Mesothelial cell of epicardium (in vitro differentiated cells): ENCODE data around the gene GNL1. TPM values are rescaled to one million over a fixed set of nuclear protein-coding genes. Genes with fewer than 3 reads are reported as not detected.
A peak's percentile ranks its signal among the peaks of the same experiment; 100 is the strongest.

ENCODE experiments used
- DNase-seq, 2 experiments: peaks; one replicate each; pipeline ENCODE4 v3.0.0; 2021; ENCODE audit warnings: low spot score in 2 of 2; ENCODE audit not compliant: unreplicated experiment in 2 of 2
- H3K27ac Mint-ChIP-seq: 2 replicates; pipeline ENCODE4 v1.8.0; 2021; ENCODE audit warnings: mixed read lengths
- H3K27me3 Mint-ChIP-seq: 2 replicates; pipeline ENCODE4 v1.8.0; 2021; ENCODE audit warnings: low read depth, mixed read lengths
- H3K36me3 Mint-ChIP-seq: 2 replicates; pipeline ENCODE4 v1.8.0; 2021; ENCODE audit warnings: mixed read lengths
- H3K4me1 Mint-ChIP-seq: 2 replicates; pipeline ENCODE4 v1.8.0; 2021; ENCODE audit warnings: mixed read lengths
- H3K4me3 Mint-ChIP-seq: 2 replicates; pipeline ENCODE4 v1.8.0; 2021; ENCODE audit warnings: mild to moderate bottlenecking, moderate library complexity, mixed read lengths
- H3K9me3 Mint-ChIP-seq: 2 replicates; pipeline ENCODE4 v1.8.0; 2021; ENCODE audit warnings: mixed read lengths
- total RNA-seq: library from RNA; stranded (reverse); gene quantifications from 3 replicates; pipeline ENCODE4 v1.2.1, GENCODE V29; 2021
- TF ChIP-seq, protein P1 (sequence below): fragments of 200-600 bp; sonication (generic); IDR thresholded peaks from one replicate; pipeline ENCODE4 v1.5.0; 2021; ENCODE audit warnings: antibody characterized with exemption; ENCODE audit not compliant: unreplicated experiment

GNL1 gene, protein sequence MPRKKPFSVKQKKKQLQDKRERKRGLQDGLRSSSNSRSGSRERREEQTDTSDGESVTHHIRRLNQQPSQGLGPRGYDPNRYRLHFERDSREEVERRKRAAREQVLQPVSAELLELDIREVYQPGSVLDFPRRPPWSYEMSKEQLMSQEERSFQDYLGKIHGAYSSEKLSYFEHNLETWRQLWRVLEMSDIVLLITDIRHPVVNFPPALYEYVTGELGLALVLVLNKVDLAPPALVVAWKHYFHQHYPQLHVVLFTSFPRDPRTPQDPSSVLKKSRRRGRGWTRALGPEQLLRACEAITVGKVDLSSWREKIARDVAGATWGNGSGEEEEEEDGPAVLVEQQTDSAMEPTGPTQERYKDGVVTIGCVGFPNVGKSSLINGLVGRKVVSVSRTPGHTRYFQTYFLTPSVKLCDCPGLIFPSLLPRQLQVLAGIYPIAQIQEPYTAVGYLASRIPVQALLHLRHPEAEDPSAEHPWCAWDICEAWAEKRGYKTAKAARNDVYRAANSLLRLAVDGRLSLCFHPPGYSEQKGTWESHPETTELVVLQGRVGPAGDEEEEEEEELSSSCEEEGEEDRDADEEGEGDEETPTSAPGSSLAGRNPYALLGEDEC
- total RNA-seq = 88.2 to 93.1 TPM (median 91.9 TPM) in 3 replicates

DNA sequence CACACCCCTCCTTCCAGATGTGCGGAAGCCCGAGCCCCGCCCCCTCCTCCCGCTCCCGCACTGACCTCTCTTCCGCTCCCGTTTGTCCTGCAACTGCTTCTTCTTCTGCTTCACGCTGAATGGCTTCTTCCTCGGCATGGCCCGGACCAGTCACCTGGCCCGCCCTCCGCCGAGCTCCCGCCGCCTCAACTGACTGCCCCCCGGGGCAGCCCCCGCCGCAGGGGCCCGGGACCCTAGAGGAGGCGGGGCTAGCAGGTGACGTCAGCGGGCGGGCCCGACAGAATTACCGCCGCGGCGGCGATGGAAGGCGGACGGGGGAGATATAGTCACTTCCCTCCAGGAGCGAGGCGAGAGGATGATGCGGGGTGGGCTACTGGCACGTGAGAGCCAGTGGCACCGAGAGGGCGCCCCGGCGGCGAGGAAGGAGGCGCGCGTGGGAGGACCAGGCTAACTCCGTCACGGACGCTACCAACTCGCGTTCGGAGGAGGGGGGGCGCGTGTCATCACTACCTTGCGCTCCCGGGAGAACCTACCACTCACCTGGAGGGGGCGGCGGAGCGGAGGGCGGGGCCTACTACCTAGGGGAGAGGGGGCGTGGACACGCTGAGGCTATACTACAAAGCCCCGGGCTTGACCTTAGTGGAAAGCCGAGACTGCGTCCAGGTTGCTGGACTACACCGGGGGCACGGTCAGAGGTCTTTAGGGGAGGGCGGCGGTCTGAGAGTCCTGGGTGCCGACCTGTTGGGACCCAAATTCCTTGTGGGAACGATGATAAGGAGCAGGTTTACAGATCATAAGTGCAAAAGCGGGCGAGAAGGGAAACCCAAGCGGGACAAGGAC, at the start of gene GNL1:
TSS of gene GNL1 (minus strand) at position 424 of the 840 bp plus-strand sequence. CDS start at position 138, 286 bp downstream.
- no peaks in the 10 kb centered on the region for H3K27me3 Mint-ChIP-seq
- H3K36me3 Mint-ChIP-seq = peaks cover 26% of the 10 kb centered on the region
- TF ChIP-seq, protein P1, sequence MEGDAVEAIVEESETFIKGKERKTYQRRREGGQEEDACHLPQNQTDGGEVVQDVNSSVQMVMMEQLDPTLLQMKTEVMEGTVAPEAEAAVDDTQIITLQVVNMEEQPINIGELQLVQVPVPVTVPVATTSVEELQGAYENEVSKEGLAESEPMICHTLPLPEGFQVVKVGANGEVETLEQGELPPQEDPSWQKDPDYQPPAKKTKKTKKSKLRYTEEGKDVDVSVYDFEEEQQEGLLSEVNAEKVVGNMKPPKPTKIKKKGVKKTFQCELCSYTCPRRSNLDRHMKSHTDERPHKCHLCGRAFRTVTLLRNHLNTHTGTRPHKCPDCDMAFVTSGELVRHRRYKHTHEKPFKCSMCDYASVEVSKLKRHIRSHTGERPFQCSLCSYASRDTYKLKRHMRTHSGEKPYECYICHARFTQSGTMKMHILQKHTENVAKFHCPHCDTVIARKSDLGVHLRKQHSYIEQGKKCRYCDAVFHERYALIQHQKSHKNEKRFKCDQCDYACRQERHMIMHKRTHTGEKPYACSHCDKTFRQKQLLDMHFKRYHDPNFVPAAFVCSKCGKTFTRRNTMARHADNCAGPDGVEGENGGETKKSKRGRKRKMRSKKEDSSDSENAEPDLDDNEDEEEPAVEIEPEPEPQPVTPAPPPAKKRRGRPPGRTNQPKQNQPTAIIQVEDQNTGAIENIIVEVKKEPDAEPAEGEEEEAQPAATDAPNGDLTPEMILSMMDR = no peak
- no peaks in the 10 kb centered on the region for H3K9me3 Mint-ChIP-seq
- peak; percentile 92 to 96 for DNase-seq
- H3K4me1 Mint-ChIP-seq = peaks cover 29% of the 10 kb centered on the region
- peak within 1 kb of the TSS; percentile 99 for H3K27ac Mint-ChIP-seq
- H3K4me3 Mint-ChIP-seq = peak within 1 kb of the TSS; percentile 94

DNA sequence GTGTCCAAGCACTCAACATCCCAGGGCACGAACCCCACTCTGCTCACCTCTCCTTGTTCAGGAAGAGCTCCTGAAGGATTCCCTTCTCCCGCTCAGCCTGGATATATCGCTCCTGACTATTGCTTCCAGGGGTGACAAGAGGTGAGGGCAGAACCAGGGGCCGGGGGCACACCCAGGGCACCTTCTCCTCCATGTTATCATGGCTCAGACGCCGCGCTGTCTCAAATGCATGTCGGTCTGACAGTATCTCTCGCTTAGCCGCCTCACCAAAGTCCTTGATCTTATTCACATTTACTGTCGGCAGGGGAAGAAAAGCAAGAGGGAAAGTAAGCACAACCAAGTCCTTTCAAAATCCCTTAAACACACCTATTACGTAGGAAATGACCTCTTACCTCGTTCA, 47.7 kb upstream of the GNL1 start:
- DNase-seq = no peak
- H3K27me3 Mint-ChIP-seq = no peaks in the 10 kb centered on the region
- H3K4me3 Mint-ChIP-seq = no peak overlapping the region
- no peak overlapping the region for H3K27ac Mint-ChIP-seq
- peaks cover 56% of the 10 kb centered on the region for H3K36me3 Mint-ChIP-seq
- H3K9me3 Mint-ChIP-seq = no peaks in the 10 kb centered on the region
- TF ChIP-seq, protein P1 = no peak
- H3K4me1 Mint-ChIP-seq = peaks cover 3% of the 10 kb centered on the region

DNA sequence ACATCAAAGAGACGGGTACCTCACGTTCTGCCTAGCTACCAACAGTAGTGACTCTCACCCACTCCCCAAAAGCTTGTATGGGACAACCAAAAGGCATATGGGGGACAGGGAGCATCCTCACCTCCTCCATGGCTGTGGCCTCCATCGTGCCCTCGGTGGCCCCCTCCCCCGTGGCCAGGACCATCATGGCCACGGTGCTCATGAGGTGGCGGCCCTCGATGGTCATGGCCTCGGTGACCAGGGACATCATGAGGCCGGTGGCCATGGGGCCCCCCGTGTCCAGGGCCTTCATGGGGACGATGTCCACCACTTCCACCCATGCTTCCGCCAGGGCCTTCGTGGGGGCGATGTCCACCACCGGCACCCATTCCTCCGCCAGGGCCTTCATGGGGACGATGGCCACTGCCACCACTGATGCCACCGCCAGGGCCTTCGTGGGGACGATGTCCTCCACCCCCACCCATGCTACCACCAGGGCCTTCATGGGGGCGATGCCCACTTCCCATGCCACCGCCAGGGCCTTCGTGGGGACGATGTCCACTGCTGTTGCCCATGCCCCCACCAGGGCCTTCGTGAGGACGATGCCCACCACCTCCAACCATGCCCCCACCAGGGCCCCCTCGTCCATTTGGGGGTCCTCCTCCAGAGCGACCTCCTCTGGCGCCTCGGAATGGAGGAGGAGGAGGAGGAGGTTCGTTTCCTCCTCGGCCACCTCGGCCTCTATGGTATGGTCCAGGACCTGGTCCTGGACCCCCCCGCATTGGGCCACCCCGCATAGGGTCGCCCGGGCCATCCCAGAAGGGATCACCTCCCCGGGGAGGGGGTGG, 45.7 kb upstream of the GNL1 start:
- H3K9me3 Mint-ChIP-seq = no peaks in the 10 kb centered on the region
- no peak overlapping the region for H3K27ac Mint-ChIP-seq
- DNase-seq = no peak
- H3K36me3 Mint-ChIP-seq = peaks cover 49% of the 10 kb centered on the region
- peaks cover 7% of the 10 kb centered on the region for H3K4me1 Mint-ChIP-seq
- TF ChIP-seq, protein P1 = no peak
- no peaks in the 10 kb centered on the region for H3K27me3 Mint-ChIP-seq
- no peak overlapping the region for H3K4me3 Mint-ChIP-seq

DNA sequence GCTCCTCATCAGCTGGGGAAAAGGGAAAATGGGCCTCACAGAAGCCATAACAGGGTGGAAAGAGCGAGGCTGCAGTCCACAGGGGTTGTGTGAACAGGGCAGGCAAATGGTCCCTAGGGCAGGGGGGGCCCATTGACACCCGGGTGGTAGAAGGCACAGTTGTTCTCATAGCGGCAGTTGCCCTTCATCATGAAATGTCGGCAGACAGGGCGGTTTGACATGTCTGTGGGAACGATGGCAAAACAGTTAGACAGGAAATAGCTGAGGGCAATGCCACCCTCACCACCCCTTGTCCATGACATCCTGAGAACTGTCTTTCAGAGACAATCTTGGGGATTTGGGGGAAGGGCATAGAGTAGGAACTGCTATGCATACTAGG, 45.1 kb upstream of the GNL1 start:
- no peaks in the 10 kb centered on the region for H3K9me3 Mint-ChIP-seq
- no peaks in the 10 kb centered on the region for H3K27me3 Mint-ChIP-seq
- TF ChIP-seq, protein P1 = no peak
- peaks cover 7% of the 10 kb centered on the region for H3K4me1 Mint-ChIP-seq
- no peak overlapping the region for H3K4me3 Mint-ChIP-seq
- no peak for DNase-seq
- peaks cover 45% of the 10 kb centered on the region for H3K36me3 Mint-ChIP-seq
- H3K27ac Mint-ChIP-seq = no peak overlapping the region

DNA sequence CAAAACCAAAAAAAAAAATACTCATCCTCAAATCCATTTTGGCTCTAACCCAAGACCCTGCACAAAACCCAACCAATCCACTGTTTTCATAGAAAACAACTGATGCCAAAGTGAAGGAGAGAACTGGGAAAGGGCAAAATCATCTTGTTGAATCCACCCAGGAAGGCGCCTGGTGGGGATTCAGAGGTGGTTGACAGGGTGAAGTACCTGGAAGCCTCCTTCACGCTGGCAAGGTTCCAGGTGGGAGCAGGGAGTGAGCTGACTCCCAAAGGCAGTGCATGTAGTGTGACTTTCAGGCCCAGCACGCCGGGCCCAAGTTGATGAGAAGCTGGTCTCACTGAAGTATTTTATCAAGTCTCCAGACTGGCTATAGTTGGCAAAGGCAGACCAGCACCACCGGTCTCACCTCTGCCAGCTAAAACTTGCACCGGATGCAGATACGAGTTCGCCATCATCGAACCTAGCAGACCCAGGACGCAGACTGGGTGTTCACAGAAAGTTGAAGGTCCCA, 44.2 kb upstream of the GNL1 start:
- H3K36me3 Mint-ChIP-seq = peaks cover 38% of the 10 kb centered on the region
- peaks cover 7% of the 10 kb centered on the region for H3K4me1 Mint-ChIP-seq
- H3K4me3 Mint-ChIP-seq = no peak overlapping the region
- H3K27me3 Mint-ChIP-seq = no peaks in the 10 kb centered on the region
- peak overlapping the region; percentile 84 for H3K27ac Mint-ChIP-seq
- no peak for DNase-seq
- no peaks in the 10 kb centered on the region for H3K9me3 Mint-ChIP-seq
- TF ChIP-seq, protein P1 = no peak
